GM21528 (cell line): ENCODE measurements around the gene LMBR1.
"Not testable (repeated sequence)": the region's sequence is repeated elsewhere in the genome, so short reads cannot be mapped to it uniquely, and the experiment has no call there.

Experiments
- ATAC-seq: cut with Tn5 transposase; IDR thresholded peaks from one replicate; pipeline ENCODE4 v1.9.1; 2021; ENCODE audit warnings: mild to moderate bottlenecking, moderate library complexity; ENCODE audit not compliant: unreplicated experiment, low FRiP score

The LMBR1 gene

DNA sequence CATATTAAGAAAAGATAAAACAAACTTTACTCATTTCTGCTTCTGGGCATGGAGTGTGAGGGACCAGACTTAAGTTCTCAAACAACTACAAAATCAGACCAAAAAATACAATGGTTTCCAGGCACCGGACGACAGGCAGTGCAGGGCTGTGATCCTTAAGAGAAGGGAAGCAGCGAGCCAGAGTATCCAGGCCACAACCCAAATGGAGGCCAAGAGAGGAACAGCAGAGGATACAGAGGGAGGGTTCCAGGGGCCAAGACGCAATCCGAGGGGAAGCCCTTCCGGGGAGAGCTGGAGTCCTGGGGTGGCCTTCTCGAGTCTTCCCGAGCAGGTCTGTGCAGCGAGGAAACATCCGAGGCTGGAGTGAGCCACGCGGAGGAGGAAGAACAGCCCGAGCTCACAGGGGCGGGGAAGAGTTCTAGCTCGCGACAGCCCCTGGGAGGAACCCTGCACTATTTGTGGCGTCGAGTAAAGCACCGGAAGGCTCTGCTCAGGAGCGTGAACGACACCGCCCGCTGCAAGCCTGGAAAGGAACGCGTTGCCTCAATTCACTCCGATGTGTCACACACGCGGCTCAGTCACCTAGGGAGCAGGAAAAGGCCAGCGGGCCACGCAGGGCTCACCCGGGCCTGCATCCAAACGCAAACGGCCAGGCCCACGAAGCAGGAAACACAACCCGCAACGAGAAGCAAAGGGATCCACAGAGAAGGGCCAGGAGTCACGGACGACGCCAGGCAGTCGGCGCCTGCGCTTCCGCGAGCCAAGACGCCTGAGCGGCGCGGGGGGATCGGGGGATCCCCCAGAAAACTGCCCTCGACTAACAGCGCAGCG, 253.3 kb downstream of the LMBR1 start:
- no peak for ATAC-seq

DNA sequence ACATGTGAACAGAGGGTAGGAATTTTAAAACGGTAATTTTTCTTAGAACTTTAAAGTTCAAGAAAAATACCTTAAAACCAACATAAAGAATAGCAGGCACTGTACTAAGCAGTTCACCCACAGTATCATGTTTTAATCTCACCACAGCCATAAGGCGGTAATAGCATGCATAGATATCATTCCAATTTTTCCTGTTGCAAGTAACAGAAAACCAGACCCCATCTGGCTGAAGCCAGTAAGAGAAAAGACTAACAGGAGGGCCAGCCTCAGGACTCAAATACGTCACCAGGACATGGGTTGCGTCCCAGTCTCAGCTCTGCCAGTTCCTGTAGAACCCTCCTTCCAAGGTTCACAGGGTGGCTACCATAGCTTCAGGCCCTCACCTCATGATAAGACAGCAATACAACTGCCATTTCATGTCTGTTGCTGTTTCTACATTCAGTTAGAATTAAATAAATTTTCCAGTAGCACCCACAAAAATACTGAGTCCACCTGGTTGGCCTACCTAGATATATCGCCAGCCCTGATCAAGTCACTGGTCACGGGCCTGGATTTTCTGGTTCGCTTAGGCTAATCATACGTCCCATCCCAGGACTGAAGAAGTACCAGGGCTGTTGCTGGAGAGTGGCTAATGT, 254.4 kb downstream of the LMBR1 start:
- ATAC-seq = no peak

DNA sequence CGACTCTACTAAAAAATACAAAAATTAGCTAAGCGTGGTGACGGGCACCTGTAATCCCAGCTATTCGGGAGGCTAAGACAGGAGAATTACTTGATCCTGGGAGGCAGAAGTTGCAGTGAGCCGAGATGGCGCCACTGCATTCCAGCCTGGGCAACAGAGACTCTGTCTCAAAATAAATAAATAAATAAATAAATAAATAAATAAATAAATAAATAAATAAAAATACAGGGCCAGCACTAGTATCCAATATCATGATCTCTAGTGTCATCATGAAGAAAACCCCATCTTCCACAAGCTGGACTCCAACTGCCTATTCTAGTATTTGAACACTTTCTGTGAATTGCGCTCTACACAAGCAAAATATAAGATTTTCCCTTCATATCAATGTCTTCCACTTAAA, 255.9 kb downstream of the LMBR1 start:
- ATAC-seq = not testable (repeated sequence)

DNA sequence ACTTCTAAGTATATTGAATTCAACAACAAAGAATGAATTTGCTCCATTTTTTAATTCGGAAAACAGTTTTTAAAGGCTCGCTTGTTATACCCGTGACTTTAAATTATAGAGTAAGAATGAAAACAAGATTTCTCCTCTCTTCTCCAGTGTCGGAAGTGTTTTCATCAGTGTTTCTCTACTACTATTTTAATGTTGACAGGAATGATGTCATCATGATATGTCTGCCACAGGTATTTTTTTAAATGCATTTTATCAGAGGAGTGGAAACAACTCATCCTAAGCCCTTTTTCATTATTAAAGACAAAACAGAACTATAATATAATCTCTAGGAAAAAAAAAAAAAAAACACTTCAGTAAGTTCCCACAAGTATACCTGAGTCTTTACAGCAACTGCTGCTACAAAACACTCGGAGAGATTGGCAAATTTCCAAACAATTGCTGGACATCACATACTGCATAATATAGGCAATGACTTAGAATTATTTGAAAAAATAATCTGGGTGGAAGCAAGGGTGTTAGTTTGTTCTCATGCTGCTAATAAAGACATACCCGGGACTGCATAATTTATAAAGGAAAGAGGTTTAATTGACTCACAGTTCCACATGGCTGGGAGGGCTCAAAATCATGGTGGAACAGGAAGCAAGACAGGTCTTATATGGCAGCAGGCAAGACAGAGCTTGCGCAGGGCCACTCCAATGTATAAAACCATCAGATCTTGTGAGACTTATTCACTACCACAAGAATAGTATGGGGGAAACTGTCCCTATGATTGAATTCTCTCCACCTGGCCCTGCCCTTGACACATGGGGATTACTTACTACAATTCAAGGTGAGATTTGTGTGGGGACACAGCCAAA, 257.2 kb downstream of the LMBR1 start:
- no peak for ATAC-seq

DNA sequence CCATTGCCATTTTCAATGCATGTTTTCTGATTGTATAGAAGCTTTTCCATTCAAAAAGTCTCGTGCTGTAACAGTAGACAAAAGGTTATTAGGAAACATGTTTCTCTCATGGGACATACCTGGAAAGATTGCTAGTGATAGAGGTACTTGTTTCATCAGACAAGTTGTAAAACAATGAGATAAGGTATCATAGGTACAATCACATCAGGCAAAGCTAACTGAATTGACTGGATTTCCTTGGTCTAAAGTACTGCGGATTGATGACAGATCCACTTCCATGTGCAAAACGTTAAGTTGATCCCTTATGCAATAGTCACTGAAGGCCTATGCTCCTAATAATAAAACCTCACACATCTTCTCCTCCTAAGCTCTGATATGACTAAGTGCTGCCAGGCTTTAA, 258.9 kb downstream of the LMBR1 start:
- no peak for ATAC-seq

DNA sequence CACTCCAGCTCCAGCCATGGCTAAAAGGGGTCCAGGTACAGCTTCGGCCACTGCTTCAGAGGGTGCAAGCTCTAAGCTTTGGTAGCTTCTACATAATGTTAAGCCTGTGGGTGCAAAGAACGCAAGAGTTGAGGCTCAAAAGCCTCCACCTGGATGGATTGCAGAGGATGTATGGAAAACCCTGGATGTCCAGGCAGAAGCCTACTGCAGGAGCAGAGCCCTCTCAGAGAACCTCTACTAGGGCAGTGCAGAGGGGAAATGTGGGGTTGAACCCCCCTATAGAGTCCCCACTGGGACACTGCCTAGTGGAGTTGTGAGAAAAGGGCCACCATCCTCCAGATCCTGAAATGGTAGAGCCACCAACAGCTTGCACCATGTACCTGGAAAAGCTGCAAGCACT, 263.1 kb downstream of the LMBR1 start:
- ATAC-seq = no peak

DNA sequence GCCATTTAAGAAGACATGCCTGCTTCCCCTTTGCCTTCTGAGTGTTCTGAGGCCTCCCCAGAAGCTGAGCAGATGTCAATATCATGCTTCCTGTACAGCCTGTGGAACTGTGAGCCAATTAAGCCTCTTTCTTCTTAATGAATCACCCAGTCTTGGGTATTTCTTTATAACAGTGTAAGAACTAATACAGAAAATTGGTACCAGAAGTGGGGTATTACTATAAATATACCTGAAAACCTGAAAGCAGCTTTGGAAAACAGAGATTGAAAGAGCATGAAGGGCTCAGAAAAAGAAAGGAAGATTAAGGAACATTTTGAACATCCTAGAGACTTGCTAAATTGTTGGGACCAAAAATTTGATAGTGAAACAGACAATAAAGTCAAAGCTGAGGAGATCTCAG, 264.4 kb downstream of the LMBR1 start:
- ATAC-seq = no peak
